Measurements from ENCODE around the gene NPR3.

NPR3 gene

DNA sequence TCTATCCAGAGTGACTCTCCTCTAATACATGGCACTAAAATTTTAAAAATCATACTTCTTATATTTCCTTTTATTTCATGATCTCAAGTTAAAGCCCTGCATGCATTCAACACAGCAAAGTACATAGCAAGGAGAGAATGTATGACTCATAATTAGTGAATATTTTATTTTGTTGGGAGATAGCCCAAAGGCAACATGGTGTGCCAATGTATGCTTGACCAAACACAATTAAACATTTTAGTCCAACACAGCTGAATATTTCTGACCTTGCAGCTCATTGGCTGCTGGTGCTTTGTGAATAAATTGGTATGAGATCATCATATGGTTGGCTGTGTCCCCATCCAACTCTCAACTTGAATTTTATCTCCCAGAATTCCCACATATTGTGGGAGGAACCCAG lies 103.5 kb downstream of the NPR3 start:
- H3K27me3 ChIP-seq (ENCODE audit: control insufficient read depth, insufficient read depth, low read length) = no peaks in the 10 kb centered on the region
- no peaks in the 10 kb centered on the region for H3K4me1 ChIP-seq
- no peak overlapping the region for H2AFZ ChIP-seq
- no peak overlapping the region for H3K4me3 ChIP-seq (ENCODE audit: low read depth, low read length)
- H3K36me3 ChIP-seq (ENCODE audit: control insufficient read depth, insufficient read depth, low read length) = no peaks in the 10 kb centered on the region
- no peak overlapping the region for H3K27ac ChIP-seq
- TF ChIP-seq, protein P1, sequence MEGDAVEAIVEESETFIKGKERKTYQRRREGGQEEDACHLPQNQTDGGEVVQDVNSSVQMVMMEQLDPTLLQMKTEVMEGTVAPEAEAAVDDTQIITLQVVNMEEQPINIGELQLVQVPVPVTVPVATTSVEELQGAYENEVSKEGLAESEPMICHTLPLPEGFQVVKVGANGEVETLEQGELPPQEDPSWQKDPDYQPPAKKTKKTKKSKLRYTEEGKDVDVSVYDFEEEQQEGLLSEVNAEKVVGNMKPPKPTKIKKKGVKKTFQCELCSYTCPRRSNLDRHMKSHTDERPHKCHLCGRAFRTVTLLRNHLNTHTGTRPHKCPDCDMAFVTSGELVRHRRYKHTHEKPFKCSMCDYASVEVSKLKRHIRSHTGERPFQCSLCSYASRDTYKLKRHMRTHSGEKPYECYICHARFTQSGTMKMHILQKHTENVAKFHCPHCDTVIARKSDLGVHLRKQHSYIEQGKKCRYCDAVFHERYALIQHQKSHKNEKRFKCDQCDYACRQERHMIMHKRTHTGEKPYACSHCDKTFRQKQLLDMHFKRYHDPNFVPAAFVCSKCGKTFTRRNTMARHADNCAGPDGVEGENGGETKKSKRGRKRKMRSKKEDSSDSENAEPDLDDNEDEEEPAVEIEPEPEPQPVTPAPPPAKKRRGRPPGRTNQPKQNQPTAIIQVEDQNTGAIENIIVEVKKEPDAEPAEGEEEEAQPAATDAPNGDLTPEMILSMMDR (IDR thresholded peaks at IDR 0.05) = no peak
- no peak overlapping the region for H3K9ac ChIP-seq
- H3K4me2 ChIP-seq (ENCODE audit: low read length) = no peak overlapping the region
- H3K79me2 ChIP-seq = no peaks in the 10 kb centered on the region
- H3K9me3 ChIP-seq (ENCODE audit: control insufficient read depth, low read length) = no peaks in the 10 kb centered on the region

DNA sequence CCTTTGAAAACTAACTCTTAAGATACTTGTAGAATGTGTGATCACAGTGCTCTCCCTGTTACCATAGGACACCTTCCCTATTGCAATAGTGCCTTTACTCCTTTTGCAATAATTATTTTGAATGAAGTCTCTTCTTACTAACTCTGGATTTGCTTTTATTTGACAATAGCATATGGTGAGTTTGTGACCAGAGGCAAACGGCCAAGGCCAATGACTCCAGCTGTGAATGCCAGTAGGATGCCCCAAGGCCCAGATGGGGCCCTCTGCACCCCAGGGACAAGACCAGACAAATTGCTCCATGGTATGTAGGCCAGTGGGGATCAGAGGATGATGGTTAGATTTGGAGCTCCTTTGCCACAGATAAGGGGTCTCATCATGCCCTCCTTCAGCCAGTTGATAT lies 116.9 kb downstream of the NPR3 start:
- Histone ChIP-seq H3K4me3 (ENCODE audit: low read depth, low read length) (no peak overlapping the region), H3K79me2 (no peaks in the 10 kb centered on the region), H3K4me2 (ENCODE audit: low read length) (no peak overlapping the region), H3K9ac (no peak overlapping the region), H3K36me3 (ENCODE audit: control insufficient read depth, insufficient read depth, low read length) (no peaks in the 10 kb centered on the region), H3K9me3 (ENCODE audit: control insufficient read depth, low read length) (no peaks in the 10 kb centered on the region), H2AFZ (no peak overlapping the region), H3K27ac (no peak overlapping the region), H3K4me1 (no peaks in the 10 kb centered on the region), H3K27me3 (ENCODE audit: control insufficient read depth, insufficient read depth, low read length) (no peaks in the 10 kb centered on the region)
- TF ChIP-seq, protein P1 (IDR thresholded peaks at IDR 0.05) = no peak

DNA sequence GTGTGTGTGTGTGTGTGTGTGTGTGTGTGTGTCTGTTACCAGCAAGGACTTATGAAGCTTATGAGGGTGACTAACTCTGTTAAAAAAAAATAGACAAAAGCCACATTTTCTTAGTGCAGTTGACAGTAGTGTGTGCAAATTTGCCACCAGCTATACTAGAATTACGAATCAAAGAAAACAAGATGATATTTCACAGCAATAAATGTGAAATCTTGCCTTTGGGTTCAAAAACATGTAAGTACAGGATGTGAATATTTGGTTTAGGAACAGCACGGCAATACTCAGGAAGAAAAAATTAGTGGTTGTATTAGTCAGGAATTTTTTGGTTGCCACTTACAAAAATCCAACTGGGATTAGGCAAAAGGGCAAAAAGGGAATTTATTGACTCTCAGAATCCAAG lies 117.4 kb downstream of the NPR3 start:
- no peaks in the 10 kb centered on the region for H3K27me3 ChIP-seq (ENCODE audit: control insufficient read depth, insufficient read depth, low read length)
- H3K4me2 ChIP-seq (ENCODE audit: low read length) = no peak overlapping the region
- no peak overlapping the region for H3K9ac ChIP-seq
- no peak overlapping the region for H3K4me3 ChIP-seq (ENCODE audit: low read depth, low read length)
- no peak overlapping the region for H3K27ac ChIP-seq
- no peaks in the 10 kb centered on the region for H3K9me3 ChIP-seq (ENCODE audit: control insufficient read depth, low read length)
- H3K4me1 ChIP-seq = no peaks in the 10 kb centered on the region
- TF ChIP-seq, protein P1 (IDR thresholded peaks at IDR 0.05) = no peak
- no peak overlapping the region for H2AFZ ChIP-seq
- no peaks in the 10 kb centered on the region for H3K79me2 ChIP-seq
- no peaks in the 10 kb centered on the region for H3K36me3 ChIP-seq (ENCODE audit: control insufficient read depth, insufficient read depth, low read length)

DNA sequence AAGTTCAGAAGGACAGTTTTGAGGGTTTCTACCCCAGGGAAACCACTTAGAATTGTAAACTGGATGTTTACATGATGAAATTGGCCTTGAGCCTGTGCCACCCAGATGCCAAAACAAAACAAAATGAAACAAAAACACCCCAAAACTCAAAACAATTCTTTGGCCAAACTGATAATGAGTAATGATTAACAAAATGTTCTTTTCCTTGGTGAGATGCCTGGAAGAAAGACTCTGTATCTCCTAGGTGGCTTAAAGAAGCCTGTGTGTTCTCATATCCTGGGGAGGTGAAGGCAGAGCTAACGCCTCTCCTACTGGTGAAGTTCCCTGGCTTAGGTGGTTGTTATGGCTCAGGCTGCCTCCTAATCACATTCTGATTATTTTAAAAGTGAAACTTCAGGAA lies 120.5 kb downstream of the NPR3 start:
- H3K9ac ChIP-seq = no peak overlapping the region
- H3K4me3 ChIP-seq (ENCODE audit: low read depth, low read length) = no peak overlapping the region
- TF ChIP-seq, protein P1 (IDR thresholded peaks at IDR 0.05) = no peak
- no peak overlapping the region for H3K27ac ChIP-seq
- no peaks in the 10 kb centered on the region for H3K36me3 ChIP-seq (ENCODE audit: control insufficient read depth, insufficient read depth, low read length)
- no peaks in the 10 kb centered on the region for H3K9me3 ChIP-seq (ENCODE audit: control insufficient read depth, low read length)
- no peaks in the 10 kb centered on the region for H3K4me1 ChIP-seq
- no peaks in the 10 kb centered on the region for H3K79me2 ChIP-seq
- H3K4me2 ChIP-seq (ENCODE audit: low read length) = peak overlapping the region; percentile 45
- H2AFZ ChIP-seq = no peak overlapping the region
- no peaks in the 10 kb centered on the region for H3K27me3 ChIP-seq (ENCODE audit: control insufficient read depth, insufficient read depth, low read length)

DNA sequence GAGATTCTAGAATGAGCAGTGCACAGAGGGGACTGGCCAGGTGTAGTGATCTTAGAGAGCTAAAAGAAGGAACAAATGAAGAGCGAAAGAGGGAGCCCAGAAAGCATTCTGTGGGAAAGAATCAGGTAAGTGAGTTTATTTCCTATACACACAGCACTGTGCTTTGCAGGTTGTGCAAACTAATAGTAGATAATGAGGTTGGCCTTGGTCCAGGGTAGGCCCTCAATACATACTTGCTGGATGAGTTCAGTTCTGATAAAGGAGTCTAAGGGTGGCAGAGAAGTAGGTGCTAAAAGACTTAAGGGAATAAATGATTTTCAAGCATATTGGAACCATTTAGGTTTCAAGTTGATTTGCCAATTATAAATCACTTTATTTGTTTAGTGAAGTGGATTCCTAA lies 122.0 kb downstream of the NPR3 start:
- no peaks in the 10 kb centered on the region for H3K27me3 ChIP-seq (ENCODE audit: control insufficient read depth, insufficient read depth, low read length)
- TF ChIP-seq, protein P1 (IDR thresholded peaks at IDR 0.05) = no peak
- H3K4me3 ChIP-seq (ENCODE audit: low read depth, low read length) = no peak overlapping the region
- no peak overlapping the region for H3K9ac ChIP-seq
- H3K27ac ChIP-seq = no peak overlapping the region
- no peaks in the 10 kb centered on the region for H3K79me2 ChIP-seq
- no peaks in the 10 kb centered on the region for H3K9me3 ChIP-seq (ENCODE audit: control insufficient read depth, low read length)
- H3K36me3 ChIP-seq (ENCODE audit: control insufficient read depth, insufficient read depth, low read length) = no peaks in the 10 kb centered on the region
- no peak overlapping the region for H2AFZ ChIP-seq
- H3K4me2 ChIP-seq (ENCODE audit: low read length) = no peak overlapping the region
- H3K4me1 ChIP-seq = no peaks in the 10 kb centered on the region
